ENCODE data around the gene GATAD1.

Gene GATAD1

DNA sequence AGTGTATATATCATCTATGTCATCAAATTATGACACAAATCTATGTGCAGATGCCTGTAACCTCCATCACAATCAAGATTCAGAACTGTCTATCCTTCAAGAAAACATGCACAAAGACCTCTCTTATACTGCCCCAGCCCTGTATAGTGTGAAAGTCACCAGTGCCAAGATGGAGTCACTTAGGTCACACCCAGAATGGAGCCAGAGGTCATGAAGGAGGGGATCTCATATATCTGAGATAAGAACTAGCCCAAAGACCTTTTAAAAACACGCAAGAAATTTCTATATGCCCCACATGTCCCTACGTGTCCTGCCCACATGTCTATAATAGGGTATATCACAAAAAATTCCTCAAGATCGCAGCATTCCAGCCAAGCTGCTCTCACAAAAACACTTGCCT, 20.1 kb upstream of the GATAD1 start:
- Mint-ChIP-seq H3K36me3 (ENCODE audit: low read depth) (no peaks in the 10 kb centered on the region), H3K9me3 (no peaks in the 10 kb centered on the region), H3K4me3 (no peak overlapping the region), H3K27me3 (ENCODE audit: low read depth, poor library complexity) (peaks cover 2% of the 10 kb centered on the region), H3K27ac (no peak overlapping the region), H3K4me1 (peaks cover 15% of the 10 kb centered on the region)
- no peak for DNase-seq
- TF ChIP-seq, protein P1, sequence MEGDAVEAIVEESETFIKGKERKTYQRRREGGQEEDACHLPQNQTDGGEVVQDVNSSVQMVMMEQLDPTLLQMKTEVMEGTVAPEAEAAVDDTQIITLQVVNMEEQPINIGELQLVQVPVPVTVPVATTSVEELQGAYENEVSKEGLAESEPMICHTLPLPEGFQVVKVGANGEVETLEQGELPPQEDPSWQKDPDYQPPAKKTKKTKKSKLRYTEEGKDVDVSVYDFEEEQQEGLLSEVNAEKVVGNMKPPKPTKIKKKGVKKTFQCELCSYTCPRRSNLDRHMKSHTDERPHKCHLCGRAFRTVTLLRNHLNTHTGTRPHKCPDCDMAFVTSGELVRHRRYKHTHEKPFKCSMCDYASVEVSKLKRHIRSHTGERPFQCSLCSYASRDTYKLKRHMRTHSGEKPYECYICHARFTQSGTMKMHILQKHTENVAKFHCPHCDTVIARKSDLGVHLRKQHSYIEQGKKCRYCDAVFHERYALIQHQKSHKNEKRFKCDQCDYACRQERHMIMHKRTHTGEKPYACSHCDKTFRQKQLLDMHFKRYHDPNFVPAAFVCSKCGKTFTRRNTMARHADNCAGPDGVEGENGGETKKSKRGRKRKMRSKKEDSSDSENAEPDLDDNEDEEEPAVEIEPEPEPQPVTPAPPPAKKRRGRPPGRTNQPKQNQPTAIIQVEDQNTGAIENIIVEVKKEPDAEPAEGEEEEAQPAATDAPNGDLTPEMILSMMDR (IDR thresholded peaks at IDR 0.05), result no peak

DNA sequence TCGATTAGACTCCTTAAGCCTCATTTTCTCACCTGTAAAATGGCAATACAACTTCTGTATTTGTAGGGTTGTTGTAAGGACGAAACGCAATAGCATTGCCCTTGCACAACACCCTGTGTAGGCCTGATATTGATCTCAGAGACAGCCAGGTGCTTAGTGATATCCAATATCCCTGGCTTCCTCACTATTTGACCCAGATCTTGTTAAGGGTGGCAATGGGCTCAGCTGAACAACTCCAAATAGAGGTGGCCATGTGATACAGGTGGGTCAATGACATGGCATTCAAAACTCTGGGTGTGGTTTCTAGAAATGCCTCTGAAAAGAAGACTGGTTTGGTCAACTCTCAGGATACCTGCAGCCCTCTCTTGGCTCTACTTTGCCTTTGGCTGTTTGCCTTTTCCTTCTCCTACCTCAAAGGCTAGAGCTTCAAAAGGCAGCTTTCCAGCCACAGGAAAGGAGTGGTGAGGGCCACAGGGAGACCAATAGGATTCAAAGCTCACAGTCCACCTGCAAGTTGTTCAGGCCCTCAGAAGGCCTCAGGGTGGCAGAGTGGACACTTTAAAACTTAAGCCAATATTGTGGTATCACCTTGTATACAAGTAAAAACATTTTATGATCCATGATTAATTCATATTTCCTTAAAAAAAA, 14.9 kb upstream of the GATAD1 start:
- no peak for DNase-seq
- H3K9me3 Mint-ChIP-seq, result no peaks in the 10 kb centered on the region
- H3K4me1 Mint-ChIP-seq, result no peaks in the 10 kb centered on the region
- peaks cover 2% of the 10 kb centered on the region for H3K27me3 Mint-ChIP-seq (ENCODE audit: low read depth, poor library complexity)
- no peak overlapping the region for H3K27ac Mint-ChIP-seq
- no peaks in the 10 kb centered on the region for H3K36me3 Mint-ChIP-seq (ENCODE audit: low read depth)
- H3K4me3 Mint-ChIP-seq, result no peak overlapping the region
- TF ChIP-seq, protein P1 (IDR thresholded peaks at IDR 0.05), result no peak

GRCh38 chr7:92433019-92433418, 14.3 kb upstream of the GATAD1 start:
- DNase-seq, result no peak
- TF ChIP-seq, protein P1 (IDR thresholded peaks at IDR 0.05), result no peak
- no peak overlapping the region for H3K4me3 Mint-ChIP-seq
- no peaks in the 10 kb centered on the region for H3K36me3 Mint-ChIP-seq (ENCODE audit: low read depth)
- H3K27me3 Mint-ChIP-seq (ENCODE audit: low read depth, poor library complexity), result no peaks in the 10 kb centered on the region
- H3K4me1 Mint-ChIP-seq, result no peaks in the 10 kb centered on the region
- H3K27ac Mint-ChIP-seq, result no peak overlapping the region
- H3K9me3 Mint-ChIP-seq, result no peaks in the 10 kb centered on the region

GRCh38 chr7:92435542-92435941, 11.7 kb upstream of the GATAD1 start:
- no peak overlapping the region for H3K27ac Mint-ChIP-seq
- no peaks in the 10 kb centered on the region for H3K36me3 Mint-ChIP-seq (ENCODE audit: low read depth)
- no peak overlapping the region for H3K4me3 Mint-ChIP-seq
- H3K27me3 Mint-ChIP-seq (ENCODE audit: low read depth, poor library complexity), result peaks cover 3% of the 10 kb centered on the region
- DNase-seq, result no peak
- no peaks in the 10 kb centered on the region for H3K9me3 Mint-ChIP-seq
- TF ChIP-seq, protein P1 (IDR thresholded peaks at IDR 0.05), result no peak
- H3K4me1 Mint-ChIP-seq, result no peaks in the 10 kb centered on the region

GRCh38 chr7:92436612-92437445, 10.5 kb upstream of the GATAD1 start:
- Mint-ChIP-seq H3K4me1 (no peaks in the 10 kb centered on the region), H3K9me3 (no peaks in the 10 kb centered on the region), H3K36me3 (ENCODE audit: low read depth) (no peaks in the 10 kb centered on the region), H3K4me3 (no peak overlapping the region), H3K27me3 (ENCODE audit: low read depth, poor library complexity) (peaks cover 3% of the 10 kb centered on the region), H3K27ac (no peak overlapping the region)
- DNase-seq, result no peak
- TF ChIP-seq, protein P1 (IDR thresholded peaks at IDR 0.05), result no peak

Data from nephron progenitor cell (in vitro differentiated cells).